GM18508 (cell line): ENCODE measurements around the gene WDR86.

Experiments
- ATAC-seq: cut with Tn5 transposase; IDR thresholded peaks from one replicate; pipeline ENCODE4 v1.9.1; 2021; ENCODE audit warnings: moderate number of reproducible peaks; ENCODE audit not compliant: insufficient read depth, unreplicated experiment

WDR86 gene

DNA sequence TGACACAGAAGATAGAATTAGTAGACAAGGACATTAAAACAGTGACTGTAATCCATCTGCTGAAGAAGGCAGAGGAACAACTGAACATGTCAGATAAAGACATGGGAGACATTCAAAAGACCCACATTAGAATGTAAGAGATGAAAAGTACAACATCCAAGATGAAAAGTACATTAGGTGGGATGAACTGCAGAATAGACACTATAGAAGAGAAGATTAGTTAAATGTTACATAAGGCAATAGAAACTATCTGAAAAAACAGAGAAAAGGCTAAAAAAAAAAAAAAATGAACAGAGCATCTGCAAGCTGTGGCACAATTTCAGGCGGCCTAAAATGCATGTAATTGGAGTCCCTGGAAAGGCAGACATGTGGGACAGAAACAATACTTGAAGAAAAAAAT is 46.7 kb downstream of the WDR86 start:
- ATAC-seq, result no peak

DNA sequence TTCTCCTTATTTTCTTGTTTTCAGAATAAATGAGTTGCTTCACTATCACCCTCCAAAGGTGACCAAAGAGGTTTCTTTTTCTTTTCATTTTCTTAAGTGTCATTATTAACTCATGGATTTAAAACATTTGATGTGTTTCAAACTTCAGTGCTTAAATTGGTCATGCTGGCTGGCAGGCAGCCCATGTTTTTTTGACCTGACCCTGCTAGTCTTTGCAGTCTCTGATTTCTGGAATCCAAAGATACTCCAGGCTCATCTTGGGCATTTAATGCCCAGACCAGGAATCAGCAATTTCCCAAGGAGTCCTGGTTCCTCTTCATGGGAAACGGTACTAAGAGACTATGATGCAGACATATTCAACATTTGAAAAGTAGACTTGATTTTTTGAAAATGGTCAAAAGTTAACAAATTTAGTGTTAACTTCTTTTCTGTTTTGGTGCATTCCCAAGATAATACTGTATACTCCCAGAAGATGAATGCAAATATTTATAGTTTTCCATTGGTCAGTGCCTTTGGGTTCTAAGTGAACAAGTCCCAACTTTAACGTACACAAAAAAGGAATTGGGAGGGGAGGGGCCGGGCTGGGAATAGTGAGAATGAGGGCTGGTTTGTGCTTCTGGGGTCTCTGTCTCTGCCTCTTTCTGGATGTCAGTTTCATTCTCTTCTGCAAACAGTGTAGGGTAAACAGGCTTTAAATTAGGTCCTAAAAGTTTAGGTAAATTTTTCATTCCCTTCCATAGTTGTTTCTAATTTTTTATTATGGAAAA is 48.5 kb downstream of the WDR86 start:
- ATAC-seq, result no peak

DNA sequence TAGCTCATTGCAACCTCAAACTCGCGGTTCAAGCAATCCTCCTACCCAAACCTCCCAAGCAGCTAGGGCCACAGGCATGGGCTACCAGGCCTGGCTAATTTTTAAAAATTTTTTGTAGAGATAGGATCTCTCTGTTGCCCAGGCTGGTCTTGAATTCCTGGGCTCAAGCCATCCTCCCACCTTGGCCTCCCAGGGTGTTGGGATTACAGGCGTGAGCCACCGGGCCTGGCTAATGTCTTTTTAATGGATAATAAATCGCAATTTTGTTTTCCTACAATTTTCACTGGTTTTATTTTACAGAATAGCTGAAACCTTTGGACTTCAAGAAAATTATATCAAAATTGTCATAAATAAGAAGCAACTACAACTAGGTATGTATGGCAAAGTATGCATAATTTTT is 57.3 kb downstream of the WDR86 start:
- no peak for ATAC-seq

DNA sequence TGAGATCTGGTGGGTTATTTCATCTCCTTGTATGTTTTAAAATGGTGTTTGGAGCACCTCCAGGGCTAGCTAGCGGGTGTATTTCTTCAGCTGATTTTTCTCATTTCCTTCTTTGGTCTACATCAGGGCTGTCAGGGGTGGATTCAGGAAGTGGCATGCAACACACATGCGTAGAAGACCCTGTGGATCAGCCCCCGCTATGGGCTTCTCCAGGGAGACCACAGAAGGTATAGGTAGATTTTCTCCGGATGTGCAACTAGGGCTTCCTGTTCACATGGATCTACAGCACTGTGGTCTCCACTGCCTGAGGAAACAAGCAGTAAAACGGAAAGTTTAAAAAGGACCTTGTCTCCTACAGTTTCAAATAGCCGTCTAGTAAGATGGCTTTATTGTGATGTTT is 57.9 kb downstream of the WDR86 start:
- ATAC-seq, result no peak

DNA sequence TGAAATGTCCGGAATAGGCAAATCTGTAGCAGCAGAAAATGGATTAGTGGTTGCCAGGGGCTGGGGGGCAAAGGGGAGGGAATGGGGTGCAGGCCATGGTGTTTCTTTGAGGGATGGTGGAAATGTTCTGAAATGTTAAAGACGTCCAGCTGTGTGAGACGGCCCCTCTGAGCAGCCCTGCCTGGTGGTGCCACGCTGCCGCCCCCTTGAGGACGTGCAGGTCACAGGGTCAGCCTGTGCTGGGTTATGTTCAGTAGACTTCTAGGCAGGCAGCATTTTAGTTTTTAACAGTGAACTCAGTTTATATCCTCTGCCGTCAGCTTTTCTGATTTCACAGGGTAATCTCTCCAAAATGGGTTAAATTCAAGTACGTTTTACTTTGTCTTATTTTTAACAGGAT is 58.8 kb downstream of the WDR86 start:
- ATAC-seq, result no peak

DNA sequence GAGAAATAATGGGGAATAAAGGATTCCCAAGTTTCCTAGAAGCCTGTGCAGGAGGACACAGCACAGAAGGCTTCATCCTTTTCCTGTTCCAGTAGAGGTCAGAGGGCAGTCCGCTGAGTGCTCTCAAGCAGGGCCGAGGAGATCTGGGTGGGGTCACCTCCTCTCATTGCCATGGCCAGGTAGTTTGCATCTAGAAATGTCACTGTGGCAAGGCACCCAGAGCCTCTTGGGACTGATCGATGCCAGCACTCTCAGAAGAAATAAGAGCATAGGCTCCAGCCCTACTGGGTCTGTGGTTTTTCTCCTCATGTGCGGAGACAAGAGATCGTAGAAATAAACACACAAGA is 60.4 kb downstream of the WDR86 start:
- peak; percentile 21 for ATAC-seq

DNA sequence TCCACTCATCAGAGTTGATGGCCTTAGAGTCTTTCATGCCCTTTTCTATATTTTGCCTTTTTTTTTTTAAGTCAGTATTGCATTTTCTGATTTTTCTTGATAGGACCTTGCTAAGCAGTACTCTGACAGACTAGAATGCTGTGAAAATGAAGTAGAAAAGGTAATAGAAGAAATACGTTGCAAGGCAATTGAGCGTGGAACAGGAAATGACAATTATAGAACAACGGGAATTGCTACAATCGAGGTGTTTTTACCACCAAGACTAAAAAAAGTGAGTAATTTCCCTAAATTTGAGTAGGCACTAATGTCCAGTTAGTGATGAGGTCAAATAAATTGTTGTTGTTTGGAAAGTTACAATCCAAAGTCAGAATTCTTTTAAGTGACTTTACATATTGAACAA is 60.9 kb downstream of the WDR86 start:
- ATAC-seq, result no peak

DNA sequence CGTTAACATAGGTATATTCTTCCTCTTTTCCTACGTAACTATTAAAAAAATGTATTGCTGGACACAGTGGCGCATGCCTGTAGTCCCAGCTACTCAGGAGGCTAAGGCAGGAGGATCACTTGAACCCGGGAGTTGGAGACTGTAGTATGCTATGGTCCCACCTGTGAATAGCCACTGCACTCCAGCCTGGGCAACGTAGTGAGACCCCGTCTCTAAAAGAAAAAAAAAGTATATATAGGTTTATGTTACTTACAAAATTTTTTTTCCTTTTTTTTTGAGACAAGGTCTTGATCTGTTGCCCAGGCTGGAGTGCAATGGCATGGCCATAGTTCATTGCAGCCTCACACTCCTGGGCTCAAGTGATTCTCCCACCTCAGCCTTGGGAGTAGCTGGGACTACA is 62.6 kb downstream of the WDR86 start:
- ATAC-seq, result no peak

DNA sequence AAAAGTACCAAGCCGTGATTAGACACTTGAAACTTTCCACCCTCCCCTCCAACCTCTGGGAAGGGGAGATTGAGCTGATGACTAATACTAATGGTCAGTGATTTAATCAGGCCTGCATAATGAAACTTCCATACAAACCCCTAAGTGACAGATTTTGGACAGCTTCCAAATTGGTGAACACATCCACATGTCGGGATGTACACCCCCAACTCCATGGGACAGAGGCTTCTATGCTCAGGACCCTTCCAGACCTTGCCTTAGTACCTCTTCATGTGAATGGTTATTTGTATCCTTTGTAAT is 63.4 kb downstream of the WDR86 start:
- ATAC-seq, result no peak

DNA sequence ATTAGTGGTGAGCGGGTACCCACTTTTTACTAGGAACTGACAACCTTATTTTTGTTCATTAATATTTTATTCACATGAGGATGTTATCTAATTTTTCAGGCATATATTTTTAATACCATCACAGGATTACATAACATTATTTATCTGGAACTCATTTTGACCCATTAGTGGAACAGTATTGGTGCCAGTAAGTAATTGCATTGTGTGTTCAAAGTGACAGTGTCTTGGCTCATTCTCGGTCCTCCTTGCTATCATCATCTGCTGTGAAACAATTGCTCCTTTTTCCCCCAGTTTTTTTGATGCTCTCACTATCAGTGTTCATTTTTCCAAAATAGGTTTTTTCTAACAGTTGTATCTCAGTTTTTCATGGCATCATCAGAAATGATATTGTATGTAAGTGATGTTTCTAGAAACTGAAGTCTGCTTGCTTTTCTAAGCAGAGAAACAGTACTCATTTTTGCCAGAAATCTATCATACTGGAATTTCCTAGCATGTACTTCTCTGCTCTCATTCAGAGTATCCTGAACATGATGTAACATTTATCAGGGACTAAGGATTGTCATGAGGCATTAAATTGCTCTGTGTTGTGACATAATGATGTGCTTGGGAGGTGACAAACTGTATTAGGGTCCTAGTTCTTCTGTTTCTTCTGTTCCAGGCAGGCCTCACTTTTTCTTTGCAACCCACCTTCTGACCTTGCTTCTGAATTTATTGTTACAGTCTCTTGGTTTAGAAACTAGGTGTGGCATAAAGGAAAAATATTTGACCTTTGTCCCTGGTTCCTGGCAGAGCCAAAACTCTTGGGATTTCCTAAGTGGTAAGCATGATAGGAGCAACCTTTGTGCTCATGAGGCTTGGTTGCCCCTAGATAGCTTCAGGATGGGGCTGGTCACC is 64.0 kb downstream of the WDR86 start:
- no peak for ATAC-seq

DNA sequence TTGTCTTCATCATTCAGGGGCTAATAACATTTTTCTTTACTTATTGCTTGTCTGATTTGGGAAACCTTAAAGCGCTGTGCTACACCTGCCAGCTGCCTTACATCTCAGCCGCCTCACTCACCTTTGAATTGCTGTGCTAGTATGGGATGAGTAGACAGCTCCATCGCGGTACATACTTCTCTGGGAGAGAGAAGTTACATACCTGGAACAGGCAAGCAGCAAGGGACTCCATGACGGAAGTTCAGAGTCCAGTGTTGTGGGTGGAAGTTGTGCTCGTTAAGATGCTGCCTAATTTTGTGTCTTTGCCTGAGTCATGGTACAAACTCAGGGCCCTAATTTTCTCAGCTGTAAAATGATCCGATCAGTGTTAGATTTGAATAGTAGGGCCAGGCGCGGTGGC is 66.3 kb downstream of the WDR86 start:
- no peak for ATAC-seq

DNA sequence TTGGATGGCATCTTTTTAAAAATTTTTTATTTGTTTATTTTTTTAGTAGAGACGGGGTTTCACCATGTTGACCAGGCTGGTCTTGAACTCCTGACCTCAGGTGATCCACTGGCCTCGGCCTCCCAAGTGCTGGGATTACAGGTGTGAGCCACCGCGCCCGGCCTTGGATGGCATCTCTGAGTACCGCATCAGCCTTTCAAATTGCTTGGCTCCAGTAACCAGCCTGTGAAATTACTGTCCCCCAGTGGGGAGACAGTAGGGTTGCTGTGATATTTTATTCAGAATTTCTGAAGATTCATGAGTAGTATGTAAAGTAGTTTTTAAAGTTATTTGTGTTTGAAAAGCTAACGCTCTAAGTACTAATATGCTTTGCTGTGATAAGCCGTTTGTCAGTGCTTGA is 67.0 kb downstream of the WDR86 start:
- no peak for ATAC-seq

DNA sequence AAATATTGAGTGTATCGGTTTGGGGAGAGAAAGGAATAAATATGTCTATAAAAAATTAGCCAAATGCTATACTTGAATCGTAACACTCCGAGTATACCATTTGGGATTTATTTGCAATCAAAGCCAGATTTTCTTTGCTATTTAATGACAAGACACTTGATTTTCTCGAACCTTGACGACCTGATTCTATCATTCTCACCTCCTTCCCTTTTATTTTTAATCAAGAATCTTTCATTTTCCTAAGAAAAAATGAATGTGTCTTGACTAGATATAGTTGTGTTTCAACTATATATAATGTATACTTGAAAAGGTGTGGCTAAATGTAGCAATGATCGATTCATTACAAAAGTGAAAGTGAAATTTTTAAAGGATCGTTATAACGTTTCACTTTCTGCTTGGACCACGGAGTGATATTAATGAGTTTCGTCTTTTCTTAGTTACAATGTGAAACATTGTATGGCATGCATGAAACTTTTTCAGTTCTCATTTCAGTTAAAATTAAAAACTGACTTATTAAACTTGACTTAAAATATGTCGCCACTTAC is 67.7 kb downstream of the WDR86 start:
- ATAC-seq, result no peak

DNA sequence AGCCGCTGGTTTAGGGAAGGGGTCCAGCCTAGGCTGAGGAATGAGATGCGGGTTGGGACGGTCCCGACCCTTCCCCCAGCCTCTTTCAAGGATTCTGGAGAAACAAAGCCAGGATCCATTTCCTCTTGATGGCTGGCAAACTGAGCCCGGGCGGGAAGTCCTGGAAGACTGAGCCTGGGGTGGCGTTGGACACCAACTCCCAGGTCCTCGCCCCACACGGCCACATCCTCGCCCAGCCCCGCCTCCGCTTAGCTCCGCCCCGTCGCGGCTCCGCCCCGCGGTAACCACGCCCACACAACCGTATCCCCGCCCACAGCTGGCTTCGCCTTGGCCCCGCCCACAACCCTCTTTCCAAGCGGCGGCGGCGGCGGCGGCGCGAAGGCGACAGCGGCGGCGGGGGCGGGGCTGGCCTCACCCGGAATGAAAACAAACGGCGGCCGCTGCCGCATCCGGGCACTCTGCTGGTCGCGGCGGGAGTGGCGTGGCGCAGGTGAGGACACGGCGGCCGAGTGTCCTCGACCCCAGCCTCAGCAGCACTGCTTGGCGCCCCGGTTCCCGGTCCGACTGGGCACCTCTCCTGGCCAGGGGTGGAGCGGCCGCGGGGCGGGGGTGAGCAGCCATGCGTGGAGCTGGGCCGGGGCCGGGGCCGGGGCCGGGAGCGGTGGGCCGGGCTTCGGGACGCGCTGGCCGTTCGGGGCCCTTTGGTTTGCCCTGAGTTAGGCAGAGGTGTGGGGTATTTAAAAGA is 68.3 kb downstream of the WDR86 start, which contains the start of gene NUB1:
NUB1 (plus strand) TSS at position 456 of the 745 bp plus-strand sequence. CDS start 3,538 bp downstream, outside the sequence.
- ATAC-seq, result no peak

DNA sequence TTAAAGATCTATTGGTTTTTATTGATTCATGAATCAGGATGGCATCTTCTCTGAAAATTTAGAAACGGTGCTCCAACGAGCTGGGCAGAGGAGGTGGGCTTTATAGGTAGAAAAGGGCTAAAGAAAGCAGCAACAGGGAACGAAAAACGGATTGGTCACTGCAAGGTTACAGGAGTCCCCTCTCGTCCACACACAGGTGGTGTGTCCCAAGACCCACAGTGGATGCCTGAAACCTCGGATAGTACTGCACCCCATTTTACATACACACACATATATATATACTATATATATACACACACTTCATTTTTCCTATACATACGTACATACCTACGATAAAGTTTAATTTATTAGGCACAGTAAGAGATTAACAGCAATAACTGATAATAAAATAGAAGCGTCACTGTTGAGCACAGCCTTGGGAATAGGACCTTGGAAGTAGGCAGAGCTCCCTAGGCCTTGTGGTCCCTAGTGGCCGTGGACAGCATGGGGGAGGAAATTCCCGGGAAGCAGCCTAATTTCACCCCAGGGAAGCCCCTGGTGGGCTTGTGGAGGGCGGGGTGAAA is 69.0 kb downstream of the WDR86 start:
- ATAC-seq, result no peak

DNA sequence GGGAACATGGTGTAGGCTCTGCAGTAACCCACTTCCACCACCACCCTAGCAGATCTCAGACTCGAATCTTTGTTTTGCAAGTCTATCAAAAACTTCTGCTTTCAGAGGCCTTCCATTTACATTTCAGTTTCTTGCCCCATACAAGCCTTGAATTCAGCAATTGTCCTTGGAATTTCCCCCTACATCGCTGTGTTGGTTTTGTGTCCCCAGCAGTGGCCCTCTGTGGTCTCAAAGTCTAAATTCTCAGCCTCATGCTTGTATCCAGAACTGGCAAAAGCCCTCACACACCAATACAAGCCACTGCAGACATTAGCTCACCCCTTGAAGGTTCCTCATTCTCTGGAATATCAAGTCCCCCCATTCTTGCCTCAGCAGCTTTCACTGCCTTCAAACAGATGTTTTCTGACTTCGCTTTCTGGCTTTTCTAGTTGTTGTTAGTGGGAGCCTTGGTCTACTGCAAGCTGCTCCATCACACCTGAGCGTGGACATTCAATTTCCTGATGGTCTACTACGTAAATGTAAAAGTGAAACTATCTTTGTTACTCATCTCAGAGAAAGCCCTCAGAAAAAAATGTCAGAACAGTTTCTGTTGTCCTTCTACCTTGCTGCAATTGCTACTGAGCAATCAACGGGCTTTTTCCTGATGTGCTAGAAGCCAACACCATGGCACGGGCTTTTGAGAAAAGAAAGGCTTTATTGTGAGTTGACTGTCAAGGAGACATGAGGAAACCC is 70.0 kb downstream of the WDR86 start:
- no peak for ATAC-seq

DNA sequence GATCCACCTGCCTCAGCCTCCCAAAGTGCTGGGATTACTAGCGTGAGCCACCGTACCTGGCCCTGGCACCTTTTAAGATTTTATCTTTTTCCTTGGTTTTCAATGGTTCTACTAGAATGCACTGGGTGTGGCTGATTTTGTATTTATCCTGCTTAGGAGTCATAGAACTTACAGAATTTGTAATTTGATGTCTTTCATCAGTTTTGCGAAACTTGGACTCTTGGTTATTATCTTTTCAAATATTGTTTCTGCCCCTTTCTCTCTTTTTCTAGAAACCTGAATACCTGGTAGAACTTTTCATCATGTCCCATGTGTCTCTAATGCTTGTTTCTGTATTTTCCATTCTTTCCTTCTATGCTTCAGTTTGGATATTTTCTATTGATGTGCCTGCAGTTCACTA is 71.0 kb downstream of the WDR86 start:
- ATAC-seq, result no peak

DNA sequence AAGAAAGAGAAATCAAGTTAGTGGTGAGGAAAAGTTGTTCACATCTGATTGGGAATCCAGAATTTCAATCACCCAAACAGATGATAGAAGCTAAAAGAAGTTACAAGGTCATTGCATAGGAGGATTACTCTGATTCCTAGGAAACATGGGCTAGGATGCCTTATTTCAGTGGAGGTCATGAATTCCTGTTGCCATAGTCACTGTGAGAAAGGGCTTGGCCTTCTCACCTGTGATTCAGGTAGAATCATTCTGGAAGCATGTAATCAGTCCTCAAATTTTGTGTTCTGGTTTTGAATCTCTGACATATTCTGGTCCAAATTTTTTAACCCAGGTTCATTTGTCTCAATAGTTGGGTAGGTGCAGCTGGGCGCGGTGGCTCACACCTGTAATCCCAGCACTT is 72.5 kb downstream of the WDR86 start:
- no peak for ATAC-seq

DNA sequence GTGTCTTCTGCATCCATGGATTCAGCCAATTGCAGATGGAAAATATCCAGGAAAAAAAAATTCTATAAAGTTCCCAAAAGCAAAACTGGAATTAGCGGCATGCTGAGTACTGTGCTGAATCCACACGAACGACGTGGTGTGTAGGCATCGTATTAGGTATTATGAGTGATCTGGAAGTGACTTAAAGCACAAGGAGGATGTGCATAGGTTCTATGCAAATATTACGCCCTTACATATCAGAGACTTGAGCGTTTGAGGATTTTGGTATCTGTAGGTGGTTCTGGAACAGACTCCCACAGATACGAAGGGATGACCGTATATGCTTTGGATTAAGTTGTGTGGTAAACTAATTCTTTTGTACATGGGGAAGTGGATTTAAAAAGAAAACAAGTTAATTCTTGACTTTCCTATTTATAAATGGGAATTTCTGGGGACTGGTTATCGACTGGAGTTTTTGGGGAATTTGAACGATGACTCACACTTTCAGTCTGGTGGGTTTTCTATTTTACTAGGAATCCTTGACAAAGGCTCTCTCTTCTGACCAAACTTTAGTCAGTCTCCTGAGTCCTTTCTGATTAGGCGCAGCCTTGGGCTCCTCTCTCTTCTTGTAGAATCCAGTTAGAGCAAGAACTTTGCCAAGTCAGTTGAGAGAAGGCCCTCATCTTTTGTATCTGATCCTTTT is 73.7 kb downstream of the WDR86 start:
- ATAC-seq, result no peak
